Mucosa of descending colon (tissue), 3 donors: ENCODE measurements around the gene DCX. TPM values are rescaled to one million over a fixed set of nuclear protein-coding genes. Genes with fewer than 3 reads are reported as not detected.

Experiments used
- ATAC-seq: fragments of 200-7000 bp; cut with Tn5 transposase; one replicate; pipeline ENCODE4 v1.9.1; 2020; ENCODE audit warnings: mild to moderate bottlenecking, moderate library complexity
- DNase-seq, 3 donors: peaks; one replicate each; pipeline ENCODE4 v3.0.0-alpha.2; 2020
- H3K36me3 ChIP-seq: fragments of 200-600 bp; one replicate; pipeline ENCODE4 v1.8.0; 2021; ENCODE audit warnings: low read depth, mild to moderate bottlenecking
- H3K4me1 ChIP-seq: fragments of 200-600 bp; one replicate; pipeline ENCODE4 v1.8.0; 2021; ENCODE audit warnings: low read depth, mild to moderate bottlenecking
- H3K4me3 ChIP-seq: fragments of 200-600 bp; one replicate; pipeline ENCODE4 v1.8.0; 2021; ENCODE audit warnings: mild to moderate bottlenecking
- H3K9me3 ChIP-seq: fragments of 200-600 bp; one replicate; pipeline ENCODE4 v1.8.0; 2021; ENCODE audit warnings: mild to moderate bottlenecking
- CTCF ChIP-seq: fragments of 200-600 bp; IDR thresholded peaks from one replicate; pipeline ENCODE4 v1.8.0; 2022; ENCODE audit warnings: antibody characterized with exemption, mild to moderate bottlenecking
- intact Hi-C, 2 donors: fragments of 100-400 bp; cut with DNase I in 1 of 2; cut with micrococcal nuclease in 1 of 2; formaldehyde crosslinking; loops; one replicate each; pipeline versions ENCODE4 v1.11.0 to v1.11.1; 2022; cut with DNase I, micrococcal nuclease
- total RNA-seq, 3 donors: library from RNA; stranded (reverse); fragmentation: NEBNext Ultra II Directional in 2 of 3; extraction: Animal tissue kit (Norgen Biotek cat#: 25700) in 2 of 3; gene quantifications; one replicate each; pipeline versions ENCODE4 v1.2.1 to v1.2.4, GENCODE V29; 2021 to 2023
- donor health status: DM: no; HTN: no; CAD: no; lungs with moderate emphysema.
- donor health status: DM: no; HTN: no; CAD: no.
- donor health status: DM: no; HTN: yes; CAD: no.

DCX gene
- total RNA-seq, 3 donors from 2014 or later, result 0.22 TPM; not detected in 2

- no peak for DNase-seq
- H3K9me3 ChIP-seq, result no peaks in the 10 kb centered on the region
- no peak for ATAC-seq
- H3K4me1 ChIP-seq, result no peaks in the 10 kb centered on the region
- H3K4me3 ChIP-seq, result no peak overlapping the region
- no peaks in the 10 kb centered on the region for H3K36me3 ChIP-seq
- intact Hi-C loops, result no loop called here
- TF ChIP-seq CTCF, result no peak
These were observed 36.2 kb downstream of the DCX start for GRCh38 chrX:111375747-111376146.

GRCh38 chrX:111372086-111372485 lies 39.9 kb downstream of the DCX start:
- H3K36me3 ChIP-seq, result no peaks in the 10 kb centered on the region
- no peak for TF ChIP-seq CTCF
- no peaks in the 10 kb centered on the region for H3K4me1 ChIP-seq
- ATAC-seq (no peak), DNase-seq (no peak)
- intact Hi-C loops, result no loop called here
- no peak overlapping the region for H3K4me3 ChIP-seq
- H3K9me3 ChIP-seq, result no peaks in the 10 kb centered on the region

GRCh38 chrX:111365770-111366325 lies 46.1 kb downstream of the DCX start:
- Histone ChIP-seq H3K9me3 (no peaks in the 10 kb centered on the region), H3K36me3 (no peaks in the 10 kb centered on the region), H3K4me3 (no peak overlapping the region), H3K4me1 (no peaks in the 10 kb centered on the region)
- intact Hi-C loops, result no loop called here
- DNase-seq (no peak), ATAC-seq (no peak)
- no peak for TF ChIP-seq CTCF

GRCh38 chrX:111363741-111364140 lies 48.3 kb downstream of the DCX start:
- ATAC-seq, result no peak
- DNase-seq, result no peak

GRCh38 chrX:111361751-111362150 lies 50.2 kb downstream of the DCX start:
- TF ChIP-seq CTCF, result no peak
- H3K9me3 ChIP-seq, result no peaks in the 10 kb centered on the region
- ATAC-seq, result no peak

More at GRCh38 chrX:111363741-111364140, 48.3 kb downstream of the DCX start:
- intact Hi-C loops, result no loop called here
- Histone ChIP-seq H3K4me3 (no peak overlapping the region), H3K36me3 (no peaks in the 10 kb centered on the region), H3K9me3 (no peaks in the 10 kb centered on the region), H3K4me1 (no peaks in the 10 kb centered on the region)
- no peak for TF ChIP-seq CTCF

GRCh38 chrX:111360839-111361238 lies 51.2 kb downstream of the DCX start:
- no peaks in the 10 kb centered on the region for H3K4me1 ChIP-seq
- no peak for ATAC-seq
- intact Hi-C loops, result no loop called here
- H3K4me3 ChIP-seq, result no peak overlapping the region
- no peaks in the 10 kb centered on the region for H3K36me3 ChIP-seq
- no peak for DNase-seq
- no peaks in the 10 kb centered on the region for H3K9me3 ChIP-seq
- TF ChIP-seq CTCF, result no peak

More at GRCh38 chrX:111361751-111362150, 50.2 kb downstream of the DCX start:
- Histone ChIP-seq H3K4me3 (no peak overlapping the region), H3K36me3 (no peaks in the 10 kb centered on the region), H3K4me1 (no peaks in the 10 kb centered on the region)
- intact Hi-C loops, result no loop called here
- DNase-seq, result no peak
